Measurements from ENCODE around the gene MMP19. TPM values are rescaled to one million over a fixed set of nuclear protein-coding genes. Genes with fewer than 3 reads are reported as not detected.
"Not testable (repeated sequence)": the region's sequence is repeated elsewhere in the genome, so short reads cannot be mapped to it uniquely, and the experiment has no call there.

The MMP19 gene
- total RNA-seq, 4 donors from 2014 or later = 3.3 to 44.6 (median 5.2) TPM

GRCh38 chr12:55840581-55841351 is 2.0 kb downstream of the MMP19 start:
- Histone ChIP-seq H3K4me3 (no peak overlapping the region), H3K27me3 (no peaks in the 10 kb centered on the region), H3K36me3 (no peaks in the 10 kb centered on the region), H3K27ac (no peak overlapping the region), H3K4me1 (no peaks in the 10 kb centered on the region), H3K9me3 (no peaks in the 10 kb centered on the region)
- TF ChIP-seq POLR2A (IDR thresholded peaks at IDR 0.05) (no peak), CTCF (IDR thresholded peaks at IDR 0.05) (no peak)
- DNase-seq = no peak

- Histone ChIP-seq H3K27ac (no peak overlapping the region), H3K27me3 (no peaks in the 10 kb centered on the region), H3K36me3 (no peaks in the 10 kb centered on the region), H3K4me3 (no peak overlapping the region), H3K9me3 (no peaks in the 10 kb centered on the region), H3K4me1 (no peaks in the 10 kb centered on the region)
- no peak for DNase-seq
- no peak for TF ChIP-seq POLR2A (IDR thresholded peaks at IDR 0.05)
- TF ChIP-seq CTCF (IDR thresholded peaks at IDR 0.05) = no peak
Measured at GRCh38 chr12:55839345-55840140, 3.2 kb downstream of the MMP19 start.

- Histone ChIP-seq H3K36me3 (no peaks in the 10 kb centered on the region), H3K4me3 (no peak overlapping the region), H3K4me1 (no peaks in the 10 kb centered on the region), H3K9me3 (no peaks in the 10 kb centered on the region), H3K27me3 (no peaks in the 10 kb centered on the region), H3K27ac (no peak overlapping the region)
- no peak for TF ChIP-seq POLR2A (IDR thresholded peaks at IDR 0.05)
- no peak for TF ChIP-seq CTCF (IDR thresholded peaks at IDR 0.05)
- DNase-seq = no peak
Measured at GRCh38 chr12:55838361-55838760, 4.4 kb downstream of the MMP19 start.

GRCh38 chr12:55834400-55834799 is 8.3 kb downstream of the MMP19 start:
- H3K27ac ChIP-seq = not testable (repeated sequence)

GRCh38 chr12:55833056-55833455 is 9.7 kb downstream of the MMP19 start:
- peaks cover 0 to 16% (median 5%) of the 10 kb centered on the region in 4 donors for H3K4me1 ChIP-seq
- no peaks in the 10 kb centered on the region for H3K36me3 ChIP-seq
- no peaks in the 10 kb centered on the region for H3K27me3 ChIP-seq
- DNase-seq = no peak
- H3K27ac ChIP-seq = no peak overlapping the region
- H3K9me3 ChIP-seq = no peaks in the 10 kb centered on the region
- TF ChIP-seq CTCF (IDR thresholded peaks at IDR 0.05) = no peak
- no peak for TF ChIP-seq POLR2A (IDR thresholded peaks at IDR 0.05)
- H3K4me3 ChIP-seq = no peak overlapping the region

More at GRCh38 chr12:55834400-55834799, 8.3 kb downstream of the MMP19 start:
- H3K9me3 ChIP-seq, DNase-seq, H3K27me3 ChIP-seq, H3K36me3 ChIP-seq, H3K4me3 ChIP-seq, H3K4me1 ChIP-seq: not testable (repeated sequence)

GRCh38 chr12:55831447-55831815 is 11.3 kb downstream of the MMP19 start:
- H3K27me3 ChIP-seq = no peaks in the 10 kb centered on the region
- peak in 1 of 3 donors; percentile 47 for DNase-seq
- no peaks in the 10 kb centered on the region for H3K36me3 ChIP-seq
- no peaks in the 10 kb centered on the region for H3K9me3 ChIP-seq
- TF ChIP-seq POLR2A (IDR thresholded peaks at IDR 0.05) (no peak), CTCF (IDR thresholded peaks at IDR 0.05) (no peak)
- peak overlapping the region; percentile 87 to 93 (median 90) for H3K27ac ChIP-seq
- peak overlapping the region; percentile 75 to 93 (median 86) for H3K4me3 ChIP-seq
- peaks cover 0 to 31% (median 13%) of the 10 kb centered on the region in 4 donors for H3K4me1 ChIP-seq

Data from Peyer's patch (tissue), 4 donors.